Adrenal gland (tissue), 12 donors: Measurements from ENCODE around the gene KCP. TPM values are rescaled to one million over a fixed set of nuclear protein-coding genes. Genes with fewer than 3 reads are reported as not detected.

Source experiments
- DNase-seq, 7 donors: peaks; one replicate each; pipeline ENCODE4 v3.0.0-alpha.2; 2019 to 2020
- H3K27ac ChIP-seq, 5 donors: fragments of 200-600 bp; sonication (generic) in 4 of 5; 1 replicate in 3 of 5; 2 replicates in 2 of 5; pipeline versions ENCODE4 v1.5.1 to v1.8.0; 2016 to 2020; ENCODE audit warnings: mild to moderate bottlenecking in 1 of 5
- H3K27me3 ChIP-seq: fragments of 200-600 bp; 2 replicates; pipeline ENCODE4 v1.8.0; 2021
- H3K36me3 ChIP-seq, 2 donors: fragments of 200-600 bp; replicated peaks in 1 of 2; 1 replicate in 1 of 2; 2 replicates in 1 of 2; pipeline versions ENCODE4 v1.5.1 to v1.8.0; 2018 to 2022
- H3K4me1 ChIP-seq, 2 donors: fragments of 200-600 bp; replicated peaks in 1 of 2; 1 replicate in 1 of 2; 2 replicates in 1 of 2; pipeline versions ENCODE4 v1.5.1 to v1.8.0; 2018 to 2021
- H3K4me3 ChIP-seq, 4 donors: fragments of 200-600 bp; sonication (generic) in 3 of 4; one replicate each; pipeline ENCODE4 v1.5.1; 2016 to 2018
- H3K9me3 ChIP-seq, 3 donors: fragments of 200-600 bp; sonication (generic) in 1 of 3; replicated peaks in 1 of 3; 1 replicate in 2 of 3; 2 replicates in 1 of 3; pipeline versions ENCODE4 v1.5.1 to v1.8.0; 2016 to 2021
- POLR2A ChIP-seq, 2 donors: fragments of 450-650 bp; IDR thresholded peaks; one replicate each; pipeline ENCODE4 v1.6.1; 2017; ENCODE audit warnings: antibody characterized with exemption in 2 of 2, mild to moderate bottlenecking in 2 of 2, moderate library complexity in 1 of 2
- WGBS, 4 donors: extraction: QIAGEN DNeasy Blood & Tissue Kit in 2 of 4; methylation state at CpG; one replicate each; pipeline versions ENCODE4 v1.1.5 to v1.1.7; 2013 to 2017; 5-methylcytosine and 5-hydroxymethylcytosine counted together
- intact Hi-C, 2 donors: fragments of 100-400 bp; cut with DNase I; formaldehyde crosslinking; loops; one replicate each; pipeline versions ENCODE4 v1.14.1 to v1.15.0; 2022 to 2023
- polyA plus RNA-seq, 3 donors: library from polyadenylated mRNA; stranded (reverse); fragments of 200-250 nt in 2 of 3; fragments of 350-450 nt in 1 of 3; fragmentation: Illumina TruSeq in 1 of 3; extraction: RNeasy Lipid Tissue Mini Kit (QIAGEN cat#74804) in 1 of 3; gene quantifications; one replicate each; pipeline ENCODE4 v1.2.3, GENCODE V29; 2013 to 2014
- total RNA-seq, 9 donors: library from RNA; depleted of rRNA in 4 of 9; stranded (reverse); fragments of >200 nt in 4 of 9; fragments of 120-200 nt in 1 of 9; fragmentation: NEBNext Ultra II Directional in 1 of 9; extraction: Animal tissue kit (Norgen Biotek cat#: 25700) in 1 of 9; gene quantifications; one replicate each; pipeline versions ENCODE4 v1.1.0 to v1.2.4, GENCODE V29; 2013 to 2023
- TF ChIP-seq, protein P1 (sequence below), 6 experiments: fragments of 450-650 bp in 4 of 6; fragments of 200-600 bp in 2 of 6; sonication (generic) in 1 of 6; IDR thresholded peaks; 1 replicate in 5 of 6; 2 replicates in 1 of 6; pipeline versions ENCODE4 v1.5.1 to v1.8.0; 2016 to 2021; ENCODE audit warnings: antibody characterized with exemption in 6 of 6, mild to moderate bottlenecking in 2 of 6, moderate library complexity in 1 of 6
- donor health status: healthy with polysubstance abuse.
- donor health status: Bipolar disorder and iron deficiency.
- donor health status: DM: yes; HTN: yes; CAD: no.
- donor health status: DM: no; HTN: no; CAD: no.
- donor health status: DM: no; HTN: no; CAD: no.
- donor health status: DM: yes; HTN: yes; CAD: no.

KCP gene
- total and polyA plus RNA-seq, 12 donors = 0.11 to 8.0 (median 0.37) TPM; not detected in 3

DNA sequence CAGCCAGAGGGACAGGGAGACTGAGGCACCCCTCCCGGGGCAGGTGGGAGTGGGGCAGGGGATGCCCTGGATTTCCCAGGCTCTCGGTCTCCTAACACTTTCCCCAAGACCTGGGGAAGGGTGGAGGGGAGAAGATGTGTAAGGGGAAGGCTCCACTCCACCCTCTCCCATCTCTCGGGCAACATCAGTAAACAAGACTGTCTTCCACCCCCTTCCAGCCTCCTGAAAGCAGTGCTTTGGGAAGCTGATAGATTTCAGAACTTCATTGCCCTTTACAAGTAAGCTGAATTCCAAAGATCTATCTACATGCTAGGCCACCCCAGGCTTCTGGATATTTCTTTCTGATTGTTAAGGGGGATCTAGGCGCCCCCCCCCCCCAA, 76.6 kb downstream of the KCP start:
- intact Hi-C loops = no loop called here
- DNase-seq = no peak
- Histone ChIP-seq H3K9me3 (no peaks in the 10 kb centered on the region), H3K27ac (no peak overlapping the region), H3K36me3 (no peaks in the 10 kb centered on the region), H3K27me3 (peaks cover 22% of the 10 kb centered on the region), H3K4me1 (peaks cover 6 to 12% of the 10 kb centered on the region in 2 donors), H3K4me3 (no peak overlapping the region)
- TF ChIP-seq, protein P1, sequence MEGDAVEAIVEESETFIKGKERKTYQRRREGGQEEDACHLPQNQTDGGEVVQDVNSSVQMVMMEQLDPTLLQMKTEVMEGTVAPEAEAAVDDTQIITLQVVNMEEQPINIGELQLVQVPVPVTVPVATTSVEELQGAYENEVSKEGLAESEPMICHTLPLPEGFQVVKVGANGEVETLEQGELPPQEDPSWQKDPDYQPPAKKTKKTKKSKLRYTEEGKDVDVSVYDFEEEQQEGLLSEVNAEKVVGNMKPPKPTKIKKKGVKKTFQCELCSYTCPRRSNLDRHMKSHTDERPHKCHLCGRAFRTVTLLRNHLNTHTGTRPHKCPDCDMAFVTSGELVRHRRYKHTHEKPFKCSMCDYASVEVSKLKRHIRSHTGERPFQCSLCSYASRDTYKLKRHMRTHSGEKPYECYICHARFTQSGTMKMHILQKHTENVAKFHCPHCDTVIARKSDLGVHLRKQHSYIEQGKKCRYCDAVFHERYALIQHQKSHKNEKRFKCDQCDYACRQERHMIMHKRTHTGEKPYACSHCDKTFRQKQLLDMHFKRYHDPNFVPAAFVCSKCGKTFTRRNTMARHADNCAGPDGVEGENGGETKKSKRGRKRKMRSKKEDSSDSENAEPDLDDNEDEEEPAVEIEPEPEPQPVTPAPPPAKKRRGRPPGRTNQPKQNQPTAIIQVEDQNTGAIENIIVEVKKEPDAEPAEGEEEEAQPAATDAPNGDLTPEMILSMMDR (IDR thresholded peaks at IDR 0.05) = no peak
- TF ChIP-seq POLR2A (IDR thresholded peaks at IDR 0.05) = no peak
- WGBS, 4 donors = 33 to 58% (median 53%) methylated on average over 3 to 4 of the region's 4 CpGs

DNA sequence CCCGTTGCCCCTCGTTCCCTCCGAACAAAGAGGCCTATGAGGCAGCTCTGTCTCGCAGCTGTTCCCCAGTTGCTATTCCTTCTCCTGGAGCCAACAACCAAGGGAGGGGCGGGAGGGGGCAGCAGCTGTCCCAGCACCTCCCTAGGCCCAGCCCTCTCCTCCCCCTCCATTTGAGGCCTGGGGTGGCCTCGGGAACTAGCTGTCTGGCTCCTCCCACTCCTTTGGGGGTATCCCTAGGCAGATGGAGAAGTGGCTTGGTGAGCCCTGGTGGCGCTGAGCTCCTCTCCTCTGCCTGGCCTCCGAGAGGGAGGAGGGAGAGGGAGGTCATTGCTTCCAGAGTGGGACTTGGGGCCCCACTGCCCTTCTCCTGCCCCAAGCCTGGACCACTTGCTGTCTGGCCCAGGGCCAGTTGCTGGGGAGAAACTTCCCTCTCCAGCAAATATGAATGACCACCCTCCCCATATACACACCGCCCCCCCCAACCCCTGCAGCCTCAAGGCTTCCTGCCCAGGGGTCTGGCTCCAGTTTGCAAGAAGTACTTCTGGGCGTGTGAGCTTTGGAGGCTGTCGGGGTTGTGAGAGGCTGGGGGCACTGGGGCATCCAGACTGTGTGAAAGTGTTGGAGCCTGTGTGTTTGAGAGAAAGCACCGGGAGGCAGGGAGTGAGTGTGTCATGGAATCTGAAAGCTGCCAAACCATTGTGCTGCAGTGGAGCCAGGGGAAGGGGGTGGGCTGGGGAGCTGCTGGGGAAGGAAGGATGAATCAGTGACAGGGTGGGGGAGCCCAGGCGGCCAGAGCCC, 77.2 kb downstream of the KCP start:
- Histone ChIP-seq H3K27me3 (peaks cover 22% of the 10 kb centered on the region), H3K4me3 (no peak overlapping the region), H3K27ac (peak overlapping the region in 1 of 5 donors; percentile 10), H3K9me3 (no peaks in the 10 kb centered on the region), H3K4me1 (peaks cover 6 to 12% of the 10 kb centered on the region in 2 donors), H3K36me3 (no peaks in the 10 kb centered on the region)
- no peak for DNase-seq
- WGBS, 4 donors = 27 to 43% (median 40%) methylated on average over 7 to 13 of the region's 13 CpGs
- TF ChIP-seq, protein P1 (IDR thresholded peaks at IDR 0.05) = no peak
- TF ChIP-seq POLR2A (IDR thresholded peaks at IDR 0.05) = no peak
- intact Hi-C loops = no loop called here

GRCh38 chr7:128832880-128833147, 77.7 kb downstream of the KCP start:
- Histone ChIP-seq H3K4me1 (peaks cover 6 to 12% of the 10 kb centered on the region in 2 donors), H3K27ac (no peak overlapping the region), H3K4me3 (no peak overlapping the region), H3K36me3 (no peaks in the 10 kb centered on the region), H3K9me3 (no peaks in the 10 kb centered on the region), H3K27me3 (peaks cover 22% of the 10 kb centered on the region)
- WGBS, 4 donors = 24 to 70% (median 63%) methylated on average over 2 of the region's 2 CpGs
- TF ChIP-seq, protein P1 (IDR thresholded peaks at IDR 0.05) = no peak
- TF ChIP-seq POLR2A (IDR thresholded peaks at IDR 0.05) = no peak
- no peak for DNase-seq
- intact Hi-C loops = no loop called here

- no peak overlapping the region for H3K27ac ChIP-seq
- no peak for DNase-seq
Measured at GRCh38 chr7:128831994-128832879, 78.3 kb downstream of the KCP start.

More at GRCh38 chr7:128831994-128832879, 78.3 kb downstream of the KCP start:
- WGBS, 4 donors = 36 to 68% (median 46%) methylated on average over 3 to 22 of the region's 22 CpGs
- Histone ChIP-seq H3K9me3 (no peaks in the 10 kb centered on the region), H3K4me3 (no peak overlapping the region), H3K4me1 (peaks cover 6 to 12% of the 10 kb centered on the region in 2 donors), H3K36me3 (no peaks in the 10 kb centered on the region), H3K27me3 (peaks cover 22% of the 10 kb centered on the region)
- TF ChIP-seq POLR2A (IDR thresholded peaks at IDR 0.05) = no peak
- TF ChIP-seq, protein P1 (IDR thresholded peaks at IDR 0.05) = no peak
- intact Hi-C loops = no loop called here
